GM21381 (cell line): Measurements from ENCODE around the gene IL11.
A peak's percentile ranks its signal among the peaks of the same experiment; 100 is the strongest.
"Not testable (repeated sequence)": the region's sequence is repeated elsewhere in the genome, so short reads cannot be mapped to it uniquely, and the experiment has no call there.

ENCODE experiments used
- ATAC-seq: cut with Tn5 transposase; IDR thresholded peaks from one replicate; pipeline ENCODE4 v1.9.1; 2021; ENCODE audit warnings: mild to moderate bottlenecking, moderate library complexity; ENCODE audit not compliant: unreplicated experiment

The IL11 gene

GRCh38 chr19:55370305-55370988 is at the start of gene IL11:
Gene IL11 (minus strand): TSS chr19:55370463. CDS start chr19:55370310, 153 bp downstream.
- no peak for ATAC-seq

DNA sequence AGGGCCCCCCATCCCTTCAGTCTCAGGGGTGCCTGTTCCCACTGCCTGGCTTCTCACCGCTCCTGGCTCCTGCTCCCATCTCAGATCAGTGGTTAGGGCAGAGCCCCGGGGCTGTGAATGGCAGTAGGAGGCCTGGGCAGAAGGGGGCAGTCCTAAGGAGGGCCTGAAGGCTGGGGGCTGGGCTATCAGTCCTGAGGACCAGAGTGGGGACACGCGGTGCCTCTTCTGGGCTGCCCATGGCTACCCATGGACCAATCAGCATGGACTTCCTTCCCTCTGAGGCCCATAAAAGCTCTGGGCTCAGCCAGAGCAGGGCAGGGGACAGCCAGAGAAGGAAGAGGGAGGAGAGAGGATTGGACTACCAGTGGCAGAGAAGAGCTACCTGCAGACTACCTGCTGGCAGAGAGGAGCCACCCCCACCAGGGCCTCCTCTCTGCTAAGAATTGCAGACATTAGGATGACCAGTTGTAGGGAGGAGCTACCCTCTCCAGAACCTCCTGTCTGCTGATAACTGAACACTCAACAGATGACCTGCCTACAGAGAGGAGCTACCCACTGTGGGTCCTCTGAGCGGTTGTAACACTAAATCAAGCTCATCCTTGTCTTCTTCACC is 49.5 kb upstream of the IL11 start:
- no peak for ATAC-seq

GRCh38 chr19:55419103-55419502 is 48.8 kb upstream of the IL11 start:
- no peak for ATAC-seq

DNA sequence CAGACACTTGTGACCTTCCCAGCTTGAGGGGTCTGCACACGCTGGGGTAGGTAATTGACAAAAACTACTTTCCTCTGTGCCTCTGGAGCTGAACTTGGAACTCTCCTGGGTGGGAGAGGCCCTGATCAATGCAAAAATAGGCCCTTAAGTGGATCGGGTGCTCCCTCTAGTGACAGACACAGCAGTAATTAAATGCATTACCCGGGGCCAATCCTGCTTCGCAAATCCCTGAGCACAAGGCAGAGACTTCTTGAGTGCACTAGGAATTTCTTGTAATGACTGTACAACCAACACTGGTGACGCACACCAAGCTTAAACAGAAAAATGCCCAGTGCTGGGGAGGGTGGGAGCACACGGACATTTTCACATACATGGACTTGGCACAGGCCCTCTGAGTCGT is 47.9 kb upstream of the IL11 start:
- ATAC-seq: no peak

- ATAC-seq: no peak
Measured at GRCh38 chr19:55410168-55410567, 39.9 kb upstream of the IL11 start.

DNA sequence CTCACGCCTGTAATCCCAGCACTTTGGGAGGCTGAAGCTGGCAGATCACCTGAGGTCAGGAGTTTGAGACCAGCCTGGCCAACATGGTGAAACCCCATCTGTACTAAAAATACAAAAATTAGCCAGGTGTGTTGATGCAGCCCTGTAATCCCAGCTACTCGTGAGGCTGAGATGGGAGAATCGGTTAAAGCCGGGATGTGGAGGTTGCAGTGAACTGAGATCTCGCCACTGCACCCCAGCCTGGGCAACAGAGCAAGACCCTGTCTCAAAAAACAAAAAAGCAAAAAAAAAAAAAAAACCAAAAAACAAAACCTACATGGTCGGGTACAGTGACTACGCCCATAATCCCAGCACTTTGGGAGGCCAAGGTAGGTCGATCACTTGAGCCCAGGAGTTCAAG is 38.9 kb upstream of the IL11 start:
- ATAC-seq: not testable (repeated sequence)

- ATAC-seq: no peak
Measured at GRCh38 chr19:55408533-55408872, 38.2 kb upstream of the IL11 start.

- ATAC-seq: peak; percentile 78
Measured at GRCh38 chr19:55407800-55408532, 37.7 kb upstream of the IL11 start.

DNA sequence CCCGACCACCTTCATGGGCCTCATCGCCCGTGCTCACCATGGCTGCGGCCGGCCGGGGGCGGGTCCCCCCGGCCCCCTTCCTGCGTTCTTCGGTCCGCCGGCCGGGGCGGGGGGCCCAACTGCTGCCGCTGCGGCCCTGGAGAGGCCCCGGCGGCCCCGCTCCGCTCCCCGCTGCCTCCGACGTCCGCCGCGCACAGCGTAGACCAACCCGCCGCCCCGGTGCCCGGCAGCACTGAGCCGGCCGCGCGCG is 37.2 kb upstream of the IL11 start, which contains the start of gene UBE2S:
Gene UBE2S, minus strand, starts transcription at position 239 of the 250 bp plus-strand sequence. Its CDS starts 199 bp downstream, at position 40.
- ATAC-seq: peak; percentile 20

GRCh38 chr19:55406826-55407549 is 36.7 kb upstream of the IL11 start:
- no peak for ATAC-seq

GRCh38 chr19:55406091-55406825 is 36.0 kb upstream of the IL11 start:
- no peak for ATAC-seq

DNA sequence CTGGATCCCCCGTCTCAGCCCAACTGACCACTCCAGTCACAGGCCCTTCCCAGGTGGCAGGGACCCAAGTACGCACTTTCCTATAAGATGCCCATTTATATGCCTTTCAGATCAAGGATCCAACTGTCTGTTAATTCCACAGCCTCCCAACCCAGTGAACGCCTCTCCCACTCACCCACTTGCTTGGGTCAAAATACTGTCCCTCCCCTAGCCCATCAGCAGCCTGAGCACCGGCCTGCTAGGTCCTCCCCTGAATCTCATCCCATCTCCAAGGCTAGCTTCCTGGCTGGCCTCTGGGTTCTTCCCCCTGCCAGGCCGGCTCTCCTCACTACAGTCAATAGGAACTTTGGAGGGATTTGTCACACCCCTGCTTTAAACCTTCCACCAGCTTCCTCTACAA is 35.4 kb upstream of the IL11 start:
- ATAC-seq: no peak

- ATAC-seq: no peak
Measured at GRCh38 chr19:55402509-55402908, 32.2 kb upstream of the IL11 start.

DNA sequence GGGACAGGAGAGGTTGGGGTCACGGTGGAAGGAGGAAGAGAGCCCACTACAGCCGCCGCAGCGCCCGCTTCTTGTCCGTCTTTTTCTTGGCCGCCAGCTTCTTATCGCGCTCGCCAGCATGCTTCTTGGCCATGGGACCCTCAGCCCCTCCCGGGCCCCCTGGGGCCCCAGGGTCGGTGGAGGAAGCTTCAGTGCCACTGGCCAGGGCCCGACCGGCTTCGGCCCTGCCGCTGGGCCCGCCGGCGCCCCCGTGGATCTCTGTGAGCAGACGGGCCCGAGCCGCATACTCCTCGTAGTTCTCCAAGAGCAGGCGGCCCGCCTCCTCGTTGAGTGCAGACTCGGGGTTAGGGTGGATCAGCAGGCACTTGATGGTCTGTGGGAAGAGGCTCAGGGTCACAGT is 31.1 kb upstream of the IL11 start:
- ATAC-seq: not testable (repeated sequence)

DNA sequence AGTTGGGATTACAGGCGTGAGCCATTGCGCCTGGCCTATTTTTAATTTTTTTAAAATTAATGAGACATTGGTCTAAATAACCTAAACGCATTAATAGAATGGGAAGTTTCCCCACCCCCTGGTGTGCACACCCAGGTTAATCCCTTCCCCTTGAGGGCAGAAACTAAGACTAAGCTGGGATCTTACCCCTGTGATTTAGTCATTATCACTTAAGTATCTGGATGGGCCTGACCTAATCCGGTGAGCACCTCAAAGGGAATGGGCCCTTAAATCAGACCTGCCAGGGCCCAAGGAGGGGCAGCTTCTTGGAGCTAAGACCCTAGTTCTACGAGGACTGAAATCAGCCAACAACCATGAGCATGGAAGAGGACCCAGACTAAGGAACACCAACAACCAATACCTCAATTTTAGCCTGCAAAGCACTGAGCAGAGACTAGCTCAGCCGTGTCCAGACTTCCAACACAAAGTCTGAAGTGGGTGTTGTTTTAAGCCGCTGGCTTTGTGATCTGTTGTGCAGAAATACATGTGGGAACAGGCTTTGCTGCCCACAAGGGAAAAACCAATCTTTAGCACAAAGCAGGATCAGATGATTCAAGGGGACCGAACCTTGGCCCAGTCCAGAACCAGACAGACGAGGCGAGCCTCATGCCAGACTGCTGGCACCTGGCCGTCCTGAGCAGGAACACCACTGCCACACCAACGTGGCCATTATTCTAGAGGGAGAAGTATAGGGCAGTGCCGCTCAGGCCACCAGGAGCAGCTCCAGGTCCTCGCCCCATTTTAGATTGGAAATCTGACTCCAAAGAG is 30.2 kb upstream of the IL11 start:
- ATAC-seq: no peak

DNA sequence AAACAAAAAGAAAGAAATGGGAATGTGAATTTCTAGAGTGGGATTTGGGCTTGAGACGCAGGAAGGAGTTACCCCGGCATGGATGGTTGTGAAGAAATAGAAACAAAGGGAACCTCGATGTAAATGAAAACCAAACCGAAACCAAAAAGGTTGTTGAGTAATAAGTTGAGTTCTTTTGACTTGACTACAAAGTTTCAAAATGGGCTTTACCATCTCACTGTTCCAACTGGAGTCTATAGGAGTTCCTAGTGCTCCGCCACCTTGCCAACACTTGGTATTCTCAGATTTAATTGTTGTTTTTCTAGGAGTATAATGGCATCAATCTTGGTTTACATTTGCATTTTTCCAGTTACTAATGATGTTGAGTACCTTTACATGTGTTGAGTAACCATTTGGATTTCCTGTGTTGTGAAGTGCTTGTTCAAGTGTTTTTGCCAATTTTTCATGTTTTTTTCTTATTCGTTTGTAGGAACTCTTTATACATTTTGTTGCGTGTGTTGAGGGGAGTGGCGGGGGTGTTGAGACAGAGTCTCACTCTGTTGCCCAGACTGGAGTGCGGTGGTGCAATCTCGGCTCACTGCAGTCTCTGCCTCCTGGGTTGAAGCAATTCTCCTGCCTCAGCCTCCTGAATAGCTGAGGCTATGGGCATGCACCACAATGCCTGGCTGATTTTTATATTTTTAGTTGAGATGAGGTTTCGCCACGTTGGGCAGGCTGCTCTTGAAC is 28.1 kb upstream of the IL11 start:
- ATAC-seq: no peak

DNA sequence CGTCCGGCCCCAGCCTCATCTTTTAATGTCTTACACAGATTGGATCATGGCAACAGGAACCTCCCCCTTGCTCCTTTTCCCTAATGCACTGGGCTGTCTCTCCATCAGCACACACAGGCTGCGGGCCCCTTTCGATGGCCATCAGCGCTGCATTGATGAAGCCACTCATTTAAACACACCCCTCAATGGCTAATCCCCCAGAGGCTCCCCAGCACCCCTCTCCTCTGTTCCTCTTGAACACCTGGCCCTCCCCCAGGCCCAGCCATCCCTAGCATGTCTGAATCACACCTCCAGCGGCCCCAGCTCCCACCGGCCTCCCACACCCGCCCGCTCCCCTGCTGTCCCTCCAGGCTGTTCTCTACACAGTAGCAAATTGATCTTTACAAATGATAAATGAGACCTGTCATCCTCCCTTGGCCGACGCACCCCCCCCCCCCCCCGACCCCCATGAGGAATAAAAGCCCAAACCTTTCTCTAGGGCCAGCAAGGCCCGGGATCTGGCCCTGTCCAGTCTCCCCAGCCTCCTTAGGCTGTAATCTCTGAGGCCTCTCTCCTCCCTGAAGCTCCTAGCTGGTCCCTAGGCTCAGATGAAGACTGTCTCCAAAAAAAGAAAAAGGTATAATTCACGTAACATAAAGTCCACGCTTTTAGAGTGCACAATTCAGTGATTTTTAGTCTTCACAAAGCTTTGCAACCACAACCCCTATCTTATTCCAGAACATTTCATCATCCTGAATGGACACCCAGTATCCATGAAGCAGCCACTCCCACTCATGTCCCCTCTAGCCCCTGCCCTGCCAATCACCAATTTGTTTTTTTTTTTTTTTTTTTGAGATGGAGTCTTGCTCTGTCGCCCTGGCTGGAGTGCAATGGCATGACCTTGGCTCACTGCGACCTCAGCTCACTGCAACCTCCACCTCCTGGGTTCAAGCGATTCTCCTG is 22.8 kb upstream of the IL11 start:
- ATAC-seq: no peak
